BJ (cell line): ENCODE measurements around the gene PRKAR1B. TPM values are rescaled to one million over a fixed set of nuclear protein-coding genes. Genes with fewer than 3 reads are reported as not detected.
"Not testable (repeated sequence)": the region's sequence is repeated elsewhere in the genome, so short reads cannot be mapped to it uniquely, and the experiment has no call there.

Experiments
- CTCF ChIA-PET: fragments of 350-600 bp; formaldehyde crosslinking; extraction: SDS; loops from one replicate; lab custom pipeline; 2021; ENCODE audit warnings: antibody characterized with exemption, inconsistent platforms; lab: Yijun Ruan, JAX
- POLR2A ChIA-PET: fragments of 300-600 bp; sonication (Branson Sonifier 250); formaldehyde crosslinking; extraction: SDS; loops from one replicate; lab custom pipeline; 2021; ENCODE audit warnings: antibody characterized with exemption; lab: Charles Lee
- DNase-seq: peaks from one replicate; pipeline ENCODE4 v3.0.0-alpha.2; 2011; ENCODE audit warnings: low read depth
- H3K27me3 ChIP-seq: 2 replicates; pipeline ENCODE4 v1.6.0; 2011; ENCODE audit warnings: low read length; ENCODE audit not compliant: control insufficient read depth, insufficient read depth
- H3K36me3 ChIP-seq: 2 replicates; pipeline ENCODE4 v1.5.1; 2011; ENCODE audit warnings: low read length; ENCODE audit not compliant: control insufficient read depth, insufficient read depth
- H3K4me3 ChIP-seq: 2 replicates; pipeline ENCODE4 v1.5.1; 2011; ENCODE audit warnings: low read depth, mild to moderate bottlenecking, control low read depth, low read length
- polyA plus RNA-seq: library from polyadenylated mRNA; depleted of rRNA; stranded (reverse); fragments of >200 nt; gene quantifications from 2 replicates; pipeline ENCODE4 v1.2.3, GENCODE V29; 2011
- TF ChIP-seq, protein P1 (sequence below): IDR thresholded peaks from 2 replicates; pipeline ENCODE4 v1.5.1; 2011; ENCODE audit warnings: low read depth, mild to moderate bottlenecking, control low read depth, inconsistent platforms, low read length, moderate library complexity; ENCODE audit not compliant: insufficient read depth

PRKAR1B gene
- polyA plus RNA-seq, 1 experiment, result 7.4 TPM

- ChIA-PET CTCF (interaction anchor here (0.5 kb wide), 1 partner anchor 67 kb away, joined by 3 read pairs; no protein-coding TSS in a partner anchor), POLR2A (no interaction called here)
- H3K4me3 ChIP-seq, result no peak overlapping the region
- no peak for DNase-seq
- TF ChIP-seq, protein P1, sequence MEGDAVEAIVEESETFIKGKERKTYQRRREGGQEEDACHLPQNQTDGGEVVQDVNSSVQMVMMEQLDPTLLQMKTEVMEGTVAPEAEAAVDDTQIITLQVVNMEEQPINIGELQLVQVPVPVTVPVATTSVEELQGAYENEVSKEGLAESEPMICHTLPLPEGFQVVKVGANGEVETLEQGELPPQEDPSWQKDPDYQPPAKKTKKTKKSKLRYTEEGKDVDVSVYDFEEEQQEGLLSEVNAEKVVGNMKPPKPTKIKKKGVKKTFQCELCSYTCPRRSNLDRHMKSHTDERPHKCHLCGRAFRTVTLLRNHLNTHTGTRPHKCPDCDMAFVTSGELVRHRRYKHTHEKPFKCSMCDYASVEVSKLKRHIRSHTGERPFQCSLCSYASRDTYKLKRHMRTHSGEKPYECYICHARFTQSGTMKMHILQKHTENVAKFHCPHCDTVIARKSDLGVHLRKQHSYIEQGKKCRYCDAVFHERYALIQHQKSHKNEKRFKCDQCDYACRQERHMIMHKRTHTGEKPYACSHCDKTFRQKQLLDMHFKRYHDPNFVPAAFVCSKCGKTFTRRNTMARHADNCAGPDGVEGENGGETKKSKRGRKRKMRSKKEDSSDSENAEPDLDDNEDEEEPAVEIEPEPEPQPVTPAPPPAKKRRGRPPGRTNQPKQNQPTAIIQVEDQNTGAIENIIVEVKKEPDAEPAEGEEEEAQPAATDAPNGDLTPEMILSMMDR, result no peak
- H3K27me3 ChIP-seq, result no peaks in the 10 kb centered on the region
- H3K36me3 ChIP-seq, result no peaks in the 10 kb centered on the region
These were observed 108.3 kb downstream of the PRKAR1B start for GRCh38 chr7:618539-619367.

- no peaks in the 10 kb centered on the region for H3K27me3 ChIP-seq
- no peak overlapping the region for H3K4me3 ChIP-seq
- no peaks in the 10 kb centered on the region for H3K36me3 ChIP-seq
- TF ChIP-seq, protein P1, result no peak
- DNase-seq, result no peak
- ChIA-PET POLR2A (no interaction called here), CTCF (no interaction called here)
These were observed 109.2 kb downstream of the PRKAR1B start for GRCh38 chr7:617614-618538.

- Histone ChIP-seq H3K27me3 (no peaks in the 10 kb centered on the region), H3K36me3 (no peaks in the 10 kb centered on the region), H3K4me3 (no peak overlapping the region)
- ChIA-PET CTCF (no interaction called here), POLR2A (no interaction called here)
- TF ChIP-seq, protein P1, result no peak
- DNase-seq, result no peak
These were observed 113.5 kb downstream of the PRKAR1B start for GRCh38 chr7:613442-614140.

DNA sequence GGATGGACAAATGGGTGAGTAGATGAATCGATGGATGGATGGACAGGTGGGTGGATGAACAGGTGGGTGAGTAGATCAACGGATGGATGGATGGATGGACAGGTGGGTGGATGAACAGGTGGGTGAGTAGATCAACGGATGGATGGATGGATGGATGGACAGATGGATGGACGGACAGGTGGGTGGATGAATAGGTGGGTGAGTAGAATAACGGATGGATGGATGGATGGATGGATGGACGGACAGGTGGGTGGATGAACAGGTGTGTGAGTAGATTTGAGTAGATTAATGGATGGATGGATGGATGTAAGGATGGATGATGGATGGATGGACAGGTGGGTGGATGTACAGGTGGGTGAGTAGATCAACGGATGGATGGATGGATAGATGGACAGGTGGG, 115.2 kb downstream of the PRKAR1B start:
- POLR2A ChIA-PET, H3K27me3 ChIP-seq, DNase-seq, H3K4me3 ChIP-seq, H3K36me3 ChIP-seq: not testable (repeated sequence)
- CTCF ChIA-PET, result interaction anchor here (1.3 kb wide), 1 partner anchor 12 kb away, joined by 3 read pairs; no protein-coding TSS in a partner anchor

- DNase-seq, result no peak
- Histone ChIP-seq H3K27me3 (no peaks in the 10 kb centered on the region), H3K36me3 (no peaks in the 10 kb centered on the region), H3K4me3 (no peak overlapping the region)
- TF ChIP-seq, protein P1, result no peak
- ChIA-PET CTCF (interaction anchor here (1.1 to 1.3 kb wide), 2 partner anchors 13 to 15 kb away, joined by 3 to 4 read pairs; no protein-coding TSS in a partner anchor), POLR2A (no interaction called here)
These were observed 115.7 kb downstream of the PRKAR1B start for GRCh38 chr7:611281-611810.
